Measurements from ENCODE around the gene GPR25.

DNA sequence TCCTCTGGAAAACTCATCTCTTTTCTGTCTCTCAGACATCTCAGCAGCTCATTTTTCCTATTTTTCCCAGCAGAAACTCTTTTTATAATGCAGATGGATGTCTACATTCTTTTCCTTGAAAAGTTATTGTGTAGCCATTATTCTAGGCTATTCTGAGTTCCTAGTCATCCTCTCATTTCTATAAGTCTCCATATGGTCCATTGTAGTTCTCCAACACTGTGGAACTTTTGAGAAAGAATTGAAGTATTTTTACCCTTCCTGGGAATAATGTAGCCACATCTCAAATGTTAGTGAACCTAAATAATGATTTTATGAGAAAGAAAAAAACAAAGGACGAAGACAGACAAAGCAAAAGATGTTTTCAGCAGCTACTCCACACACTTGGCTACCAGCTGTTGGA, 26.4 kb upstream of the GPR25 start:
- no peak for TF ChIP-seq PRRX2 (CRISPR knock-in tag; IDR thresholded peaks at IDR 0.05)
- TF ChIP-seq, protein P1, sequence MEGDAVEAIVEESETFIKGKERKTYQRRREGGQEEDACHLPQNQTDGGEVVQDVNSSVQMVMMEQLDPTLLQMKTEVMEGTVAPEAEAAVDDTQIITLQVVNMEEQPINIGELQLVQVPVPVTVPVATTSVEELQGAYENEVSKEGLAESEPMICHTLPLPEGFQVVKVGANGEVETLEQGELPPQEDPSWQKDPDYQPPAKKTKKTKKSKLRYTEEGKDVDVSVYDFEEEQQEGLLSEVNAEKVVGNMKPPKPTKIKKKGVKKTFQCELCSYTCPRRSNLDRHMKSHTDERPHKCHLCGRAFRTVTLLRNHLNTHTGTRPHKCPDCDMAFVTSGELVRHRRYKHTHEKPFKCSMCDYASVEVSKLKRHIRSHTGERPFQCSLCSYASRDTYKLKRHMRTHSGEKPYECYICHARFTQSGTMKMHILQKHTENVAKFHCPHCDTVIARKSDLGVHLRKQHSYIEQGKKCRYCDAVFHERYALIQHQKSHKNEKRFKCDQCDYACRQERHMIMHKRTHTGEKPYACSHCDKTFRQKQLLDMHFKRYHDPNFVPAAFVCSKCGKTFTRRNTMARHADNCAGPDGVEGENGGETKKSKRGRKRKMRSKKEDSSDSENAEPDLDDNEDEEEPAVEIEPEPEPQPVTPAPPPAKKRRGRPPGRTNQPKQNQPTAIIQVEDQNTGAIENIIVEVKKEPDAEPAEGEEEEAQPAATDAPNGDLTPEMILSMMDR (IDR thresholded peaks at IDR 0.05), result no peak
- TF ChIP-seq NR3C1 (CRISPR knock-in tag; conservative IDR thresholded peaks at IDR 0.05; ENCODE audit: low read depth), result no peak
- TF ChIP-seq CREB1 (CRISPR knock-in tag; IDR thresholded peaks at IDR 0.05), result no peak
- no peak for TF ChIP-seq RORB (CRISPR knock-in tag; IDR thresholded peaks at IDR 0.05)
- TF ChIP-seq RELA (CRISPR knock-in tag; IDR thresholded peaks at IDR 0.05; ENCODE audit: borderline replicate concordance), result no peak
- TF ChIP-seq HMGA2 (CRISPR knock-in tag; IDR thresholded peaks at IDR 0.05), result no peak
- TF ChIP-seq ESRRA (CRISPR knock-in tag; IDR thresholded peaks at IDR 0.05; ENCODE audit: borderline replicate concordance), result no peak
- TF ChIP-seq, protein P2, sequence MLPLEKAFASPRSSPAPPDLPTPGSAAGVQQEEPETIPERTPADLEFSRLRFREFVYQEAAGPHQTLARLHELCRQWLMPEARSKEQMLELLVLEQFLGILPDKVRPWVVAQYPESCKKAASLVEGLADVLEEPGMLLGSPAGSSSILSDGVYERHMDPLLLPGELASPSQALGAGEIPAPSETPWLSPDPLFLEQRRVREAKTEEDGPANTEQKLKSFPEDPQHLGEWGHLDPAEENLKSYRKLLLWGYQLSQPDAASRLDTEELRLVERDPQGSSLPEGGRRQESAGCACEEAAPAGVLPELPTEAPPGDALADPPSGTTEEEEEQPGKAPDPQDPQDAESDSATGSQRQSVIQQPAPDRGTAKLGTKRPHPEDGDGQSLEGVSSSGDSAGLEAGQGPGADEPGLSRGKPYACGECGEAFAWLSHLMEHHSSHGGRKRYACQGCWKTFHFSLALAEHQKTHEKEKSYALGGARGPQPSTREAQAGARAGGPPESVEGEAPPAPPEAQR (CRISPR knock-in tag; IDR thresholded peaks at IDR 0.05), result no peak
- TF ChIP-seq, protein P3, sequence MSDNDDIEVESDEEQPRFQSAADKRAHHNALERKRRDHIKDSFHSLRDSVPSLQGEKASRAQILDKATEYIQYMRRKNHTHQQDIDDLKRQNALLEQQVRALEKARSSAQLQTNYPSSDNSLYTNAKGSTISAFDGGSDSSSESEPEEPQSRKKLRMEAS (CRISPR knock-in tag; IDR thresholded peaks at IDR 0.05), result no peak
- TF ChIP-seq NR1H2 (CRISPR knock-in tag; IDR thresholded peaks at IDR 0.05), result no peak
- TF ChIP-seq, protein P4, sequence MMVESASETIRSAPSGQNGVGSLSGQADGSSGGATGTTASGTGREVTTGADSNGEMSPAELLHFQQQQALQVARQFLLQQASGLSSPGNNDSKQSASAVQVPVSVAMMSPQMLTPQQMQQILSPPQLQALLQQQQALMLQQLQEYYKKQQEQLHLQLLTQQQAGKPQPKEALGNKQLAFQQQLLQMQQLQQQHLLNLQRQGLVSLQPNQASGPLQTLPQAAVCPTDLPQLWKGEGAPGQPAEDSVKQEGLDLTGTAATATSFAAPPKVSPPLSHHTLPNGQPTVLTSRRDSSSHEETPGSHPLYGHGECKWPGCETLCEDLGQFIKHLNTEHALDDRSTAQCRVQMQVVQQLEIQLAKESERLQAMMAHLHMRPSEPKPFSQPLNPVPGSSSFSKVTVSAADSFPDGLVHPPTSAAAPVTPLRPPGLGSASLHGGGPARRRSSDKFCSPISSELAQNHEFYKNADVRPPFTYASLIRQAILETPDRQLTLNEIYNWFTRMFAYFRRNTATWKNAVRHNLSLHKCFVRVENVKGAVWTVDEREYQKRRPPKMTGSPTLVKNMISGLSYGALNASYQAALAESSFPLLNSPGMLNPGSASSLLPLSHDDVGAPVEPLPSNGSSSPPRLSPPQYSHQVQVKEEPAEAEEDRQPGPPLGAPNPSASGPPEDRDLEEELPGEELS (CRISPR knock-in tag; IDR thresholded peaks at IDR 0.05), result no peak
- TF ChIP-seq, protein P5, sequence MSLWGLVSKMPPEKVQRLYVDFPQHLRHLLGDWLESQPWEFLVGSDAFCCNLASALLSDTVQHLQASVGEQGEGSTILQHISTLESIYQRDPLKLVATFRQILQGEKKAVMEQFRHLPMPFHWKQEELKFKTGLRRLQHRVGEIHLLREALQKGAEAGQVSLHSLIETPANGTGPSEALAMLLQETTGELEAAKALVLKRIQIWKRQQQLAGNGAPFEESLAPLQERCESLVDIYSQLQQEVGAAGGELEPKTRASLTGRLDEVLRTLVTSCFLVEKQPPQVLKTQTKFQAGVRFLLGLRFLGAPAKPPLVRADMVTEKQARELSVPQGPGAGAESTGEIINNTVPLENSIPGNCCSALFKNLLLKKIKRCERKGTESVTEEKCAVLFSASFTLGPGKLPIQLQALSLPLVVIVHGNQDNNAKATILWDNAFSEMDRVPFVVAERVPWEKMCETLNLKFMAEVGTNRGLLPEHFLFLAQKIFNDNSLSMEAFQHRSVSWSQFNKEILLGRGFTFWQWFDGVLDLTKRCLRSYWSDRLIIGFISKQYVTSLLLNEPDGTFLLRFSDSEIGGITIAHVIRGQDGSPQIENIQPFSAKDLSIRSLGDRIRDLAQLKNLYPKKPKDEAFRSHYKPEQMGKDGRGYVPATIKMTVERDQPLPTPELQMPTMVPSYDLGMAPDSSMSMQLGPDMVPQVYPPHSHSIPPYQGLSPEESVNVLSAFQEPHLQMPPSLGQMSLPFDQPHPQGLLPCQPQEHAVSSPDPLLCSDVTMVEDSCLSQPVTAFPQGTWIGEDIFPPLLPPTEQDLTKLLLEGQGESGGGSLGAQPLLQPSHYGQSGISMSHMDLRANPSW (CRISPR knock-in tag; conservative IDR thresholded peaks at IDR 0.05; ENCODE audit: low read depth), result no peak
- TF ChIP-seq, protein P6, sequence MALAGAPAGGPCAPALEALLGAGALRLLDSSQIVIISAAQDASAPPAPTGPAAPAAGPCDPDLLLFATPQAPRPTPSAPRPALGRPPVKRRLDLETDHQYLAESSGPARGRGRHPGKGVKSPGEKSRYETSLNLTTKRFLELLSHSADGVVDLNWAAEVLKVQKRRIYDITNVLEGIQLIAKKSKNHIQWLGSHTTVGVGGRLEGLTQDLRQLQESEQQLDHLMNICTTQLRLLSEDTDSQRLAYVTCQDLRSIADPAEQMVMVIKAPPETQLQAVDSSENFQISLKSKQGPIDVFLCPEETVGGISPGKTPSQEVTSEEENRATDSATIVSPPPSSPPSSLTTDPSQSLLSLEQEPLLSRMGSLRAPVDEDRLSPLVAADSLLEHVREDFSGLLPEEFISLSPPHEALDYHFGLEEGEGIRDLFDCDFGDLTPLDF (CRISPR knock-in tag; IDR thresholded peaks at IDR 0.05), result no peak

All from WTC11 (cell line).